ENCODE data around the gene NSUN6.

DNA sequence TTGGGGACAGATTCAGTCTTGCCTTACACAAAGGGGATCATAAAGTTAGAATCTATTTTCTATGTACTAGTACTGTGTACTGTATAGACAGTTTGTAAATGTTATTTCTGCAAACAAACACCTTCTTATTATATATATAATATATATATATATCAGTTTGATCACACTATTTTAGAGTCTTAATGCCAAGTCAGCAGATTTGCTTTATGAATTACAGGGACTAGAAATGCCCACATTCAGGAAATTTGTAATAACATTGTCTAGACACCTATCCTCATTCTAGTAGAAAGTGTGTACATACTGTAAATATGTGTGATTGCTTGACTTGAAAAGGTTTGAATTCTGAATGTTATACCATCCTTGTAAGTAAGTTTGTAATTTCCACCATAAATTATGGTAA is 111.2 kb downstream of the NSUN6 start:
- TF ChIP-seq POLR2A (IDR thresholded peaks at IDR 0.05; ENCODE audit: low read length) (no peak), GATA1 (IDR thresholded peaks at IDR 0.05; ENCODE audit: low read depth, low read length) (no peak)

Measured in erythroblast (primary cell).